22Rv1 (cell line): ENCODE results near the gene GPR4.

Experiments used
- CTCF ChIP-seq: fragments of 450-650 bp; IDR thresholded peaks from 2 replicates; pipeline ENCODE4 v1.5.1; 2017; ENCODE audit warnings: mild to moderate bottlenecking
- ZFX ChIP-seq: fragments of 450-650 bp; IDR thresholded peaks from 2 replicates; pipeline ENCODE4 v1.6.1; 2017; ENCODE audit warnings: antibody characterized with exemption, borderline replicate concordance

DNA sequence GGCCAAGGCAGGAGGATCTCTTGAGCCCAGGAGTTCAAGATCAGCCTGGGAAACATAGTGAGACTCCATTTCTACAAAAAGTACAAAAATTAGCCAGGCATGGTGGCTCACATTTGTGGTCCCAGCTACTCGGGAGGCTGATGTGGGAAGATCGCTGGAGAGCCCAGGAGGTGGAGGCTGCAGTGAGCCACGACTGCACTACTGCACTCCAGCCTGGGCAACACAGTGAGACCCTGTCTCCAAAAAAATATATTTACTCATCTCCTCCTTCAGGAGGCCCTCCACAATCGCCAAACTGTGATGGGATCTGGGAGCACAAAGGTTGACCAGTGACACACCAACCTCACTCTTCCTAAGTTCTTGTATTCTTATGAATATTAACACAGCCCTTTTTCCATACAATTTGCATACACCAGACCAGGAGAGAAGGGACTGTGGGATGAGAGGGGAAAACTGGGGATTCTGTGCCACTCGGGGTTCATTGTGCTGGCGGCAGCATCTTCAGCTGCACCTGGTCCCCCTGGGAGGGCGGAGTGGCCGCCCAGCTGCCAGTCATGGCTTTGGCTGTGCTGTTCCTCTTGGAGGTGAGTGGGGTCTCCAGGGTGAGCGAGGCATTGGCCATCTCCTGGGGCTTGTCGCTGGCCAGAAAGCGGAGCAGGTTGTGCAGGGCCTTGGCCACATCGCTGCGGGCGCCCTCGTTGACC lies 11.6 kb downstream of the GPR4 start:
- TF ChIP-seq CTCF (no peak), ZFX (no peak)
